HepG2 (cell line): ENCODE data around the gene BIN1.

ENCODE experiments used
- BHLHE40 ChIP-seq: IDR thresholded peaks from 2 replicates; pipeline ENCODE4 v1.6.1; 2011; ENCODE audit warnings: low read length, improper control_type of control experiment
- CTCF ChIP-seq: sonication (generic); formaldehyde crosslinking; IDR thresholded peaks from 2 replicates; pipeline ENCODE4 v1.5.0; 2020; ENCODE audit warnings: mild to moderate bottlenecking, missing genetic modification reagents, moderate library complexity
- HNRNPK ChIP-seq: fragments of 200-400 bp; formaldehyde crosslinking; IDR thresholded peaks from 2 replicates; pipeline ENCODE4 v1.6.1; 2018; ENCODE audit warnings: low read length, low read depth, moderate library complexity, mild to moderate bottlenecking; ENCODE audit not compliant: poor library complexity, severe bottlenecking
- ISX ChIP-seq: sonication (generic); formaldehyde crosslinking; conservative IDR thresholded peaks from 2 replicates; pipeline ENCODE4 v1.5.0; 2020; ENCODE audit warnings: missing genetic modification reagents
- NR2F6 ChIP-seq, 2 experiments: IDR thresholded peaks; 2 replicates each; pipeline ENCODE4 v1.6.1; 2016; ENCODE audit warnings: antibody characterized with exemption in 1 of 2, mild to moderate bottlenecking in 1 of 2
- POLR2A ChIP-seq, 2 experiments: IDR thresholded peaks; 2 replicates each; pipeline ENCODE4 v1.6.1; 2011; ENCODE audit warnings: low read depth in 2 of 2, low read length in 2 of 2, mild to moderate bottlenecking in 1 of 2, moderate library complexity in 1 of 2; ENCODE audit not compliant: insufficient read depth in 1 of 2
- RELA ChIP-seq: sonication (generic); formaldehyde crosslinking; IDR thresholded peaks from 2 replicates; pipeline ENCODE4 v1.4.0; 2020; ENCODE audit warnings: missing genetic modification reagents
- SRF ChIP-seq: IDR thresholded peaks from 2 replicates; pipeline ENCODE4 v1.6.1; 2011; ENCODE audit warnings: mild to moderate bottlenecking, low read depth, low read length, moderate library complexity
- TBP ChIP-seq: sonication (generic); formaldehyde crosslinking; IDR thresholded peaks from 2 replicates; pipeline ENCODE4 v1.5.0; 2020; ENCODE audit warnings: missing genetic modification reagents

DNA sequence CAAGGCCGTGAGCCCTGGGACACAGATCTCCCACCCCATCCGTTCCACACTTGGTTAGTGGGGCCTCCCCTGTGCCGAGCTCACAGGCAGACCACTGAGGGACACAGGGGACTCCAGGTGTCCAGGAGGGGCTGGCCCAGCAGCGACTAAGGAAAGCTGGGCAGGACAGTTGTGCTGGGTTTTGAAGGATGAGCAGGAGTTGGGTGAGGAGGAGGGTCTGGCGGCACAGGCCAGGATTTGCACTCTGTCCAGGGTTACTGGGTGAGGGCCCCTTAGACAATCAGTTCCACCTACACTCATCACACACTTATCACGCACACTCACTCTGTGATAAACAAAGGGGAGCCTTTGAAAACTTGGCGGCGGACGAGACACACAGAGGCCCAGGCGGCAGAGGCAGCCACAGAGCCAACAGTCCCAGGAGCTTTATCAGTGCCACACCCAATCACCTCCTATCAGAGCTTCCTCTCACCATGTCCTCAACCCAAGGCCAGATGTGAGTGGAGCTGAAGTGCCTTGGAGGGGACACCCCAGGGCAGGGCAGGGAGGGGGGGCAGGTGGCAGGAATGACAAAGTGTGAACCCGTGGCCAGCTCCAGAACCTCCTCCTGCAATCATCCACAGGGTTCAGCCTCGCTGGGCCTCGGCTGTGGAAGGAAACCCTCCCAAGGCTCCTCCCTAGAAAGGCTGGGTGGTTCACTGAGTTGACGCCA, 26.6 kb downstream of the BIN1 start:
- no peak for TF ChIP-seq CTCF (CRISPR knock-in tag)
- no peak for TF ChIP-seq RELA (CRISPR knock-in tag)
- no peak for TF ChIP-seq ISX (CRISPR knock-in tag)
- TF ChIP-seq SRF: no peak
- no peak for TF ChIP-seq BHLHE40
- TF ChIP-seq NR2F6 (IDR thresholded peaks at IDR 0.05): no peak
- no peak for TF ChIP-seq NR2F6 (CRISPR knock-in tag; IDR thresholded peaks at IDR 0.05)
- no peak for TF ChIP-seq POLR2A (IDR thresholded peaks at IDR 0.05; ENCODE audit: insufficient read depth in 1 of 2, low read depth in 2 of 2, low read length in 2 of 2)
- no peak for TF ChIP-seq TBP (CRISPR knock-in tag)
- no peak for TF ChIP-seq HNRNPK
